GM12891 (cell line): ENCODE data around the gene SNW1.
"Not testable (repeated sequence)": the region's sequence is repeated elsewhere in the genome, so short reads cannot be mapped to it uniquely, and the experiment has no call there.

Source experiments
- POLR2A ChIP-seq: IDR thresholded peaks from 2 replicates; pipeline ENCODE4 v1.6.1; 2011; ENCODE audit warnings: low read depth, low read length, control low read depth
- SPI1 ChIP-seq: IDR thresholded peaks from 2 replicates; pipeline ENCODE4 v1.6.1; 2011; ENCODE audit warnings: low read depth, low read length, control low read depth
- TAF1 ChIP-seq: IDR thresholded peaks from 2 replicates; pipeline ENCODE4 v1.6.1; 2011; ENCODE audit warnings: low read depth, low read length, control low read depth

DNA sequence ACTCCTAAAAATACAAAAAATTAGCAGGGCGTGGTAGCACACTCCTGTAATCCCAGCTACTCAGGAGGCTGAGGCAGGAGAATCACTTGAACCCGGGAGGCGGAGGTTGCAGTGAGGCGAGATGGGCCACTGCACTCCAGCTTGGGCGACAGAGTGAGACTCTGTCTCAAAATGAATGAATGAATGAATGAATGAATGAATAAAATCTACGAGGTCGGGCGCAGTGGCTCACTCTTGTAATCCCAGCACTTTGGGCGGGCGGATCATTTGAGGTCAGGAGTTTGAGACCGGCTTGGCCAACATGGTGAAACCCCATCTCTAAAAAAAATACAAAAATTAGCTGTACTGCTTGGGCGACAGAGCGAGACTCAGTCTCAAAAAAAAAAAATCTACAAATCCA is 38.5 kb upstream of the SNW1 start:
- TF ChIP-seq POLR2A, TAF1, SPI1: not testable (repeated sequence)
